SK-N-SH (cell line): Measurements from ENCODE around the gene RBM24.

Source experiments
- CTCF ChIP-seq: fragments of 200-600 bp; sonication (generic); IDR thresholded peaks from 2 replicates; pipeline ENCODE4 v1.6.1; 2017; ENCODE audit warnings: antibody characterized with exemption, mild to moderate bottlenecking, moderate library complexity
- FOXM1 ChIP-seq: IDR thresholded peaks from 2 replicates; pipeline ENCODE4 v1.4.0; 2012; ENCODE audit warnings: low read depth, mild to moderate bottlenecking
- JUND ChIP-seq: IDR thresholded peaks from 2 replicates; pipeline ENCODE4 v1.4.0; 2012
- SIN3A ChIP-seq: IDR thresholded peaks from 2 replicates; pipeline ENCODE4 v1.6.1; 2012; ENCODE audit warnings: low read depth, mild to moderate bottlenecking, low read length, moderate library complexity, borderline replicate concordance
- TCF12 ChIP-seq: IDR thresholded peaks from 2 replicates; pipeline ENCODE4 v1.4.0; 2012
- ZBTB33 ChIP-seq: IDR thresholded peaks from 2 replicates; pipeline ENCODE4 v1.4.0; 2012; ENCODE audit warnings: low read depth, borderline replicate concordance

DNA sequence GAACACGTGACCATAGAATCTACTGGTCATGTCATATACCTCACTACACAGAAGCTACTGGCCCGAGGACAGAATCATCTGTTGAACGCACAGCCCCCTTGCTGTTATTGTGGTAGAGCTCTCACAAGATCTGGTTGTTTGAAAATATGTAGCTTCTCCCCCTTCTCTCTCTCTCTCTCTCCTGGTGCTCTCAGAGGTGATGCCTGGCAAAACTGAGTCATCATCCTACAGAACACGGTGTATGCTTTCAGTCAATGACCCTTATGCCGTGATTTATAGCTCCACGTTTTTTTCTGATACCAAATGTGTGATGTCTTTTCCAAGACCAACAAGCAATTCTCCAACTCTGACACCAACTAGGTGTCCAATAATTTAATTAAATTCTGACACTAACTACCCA is 13.0 kb upstream of the RBM24 start:
- TF ChIP-seq CTCF (no peak), JUND (no peak), SIN3A (no peak), ZBTB33 (no peak), FOXM1 (no peak), TCF12 (no peak)
